Body of pancreas (tissue), 4 donors: ENCODE measurements around the gene RBM10.

Source experiments
- POLR2A ChIP-seq, 3 donors: fragments of 450-650 bp; IDR thresholded peaks; one replicate each; pipeline ENCODE4 v1.6.1; 2016; ENCODE audit warnings: antibody characterized with exemption in 3 of 3, mild to moderate bottlenecking in 2 of 3
- TF ChIP-seq, protein P1 (sequence below), 7 experiments: fragments of 450-650 bp in 4 of 7; fragments of 200-600 bp in 3 of 7; sonication (generic) in 3 of 7; IDR thresholded peaks; one replicate each; pipeline ENCODE4 v1.5.1; 2016 to 2019; ENCODE audit warnings: antibody characterized with exemption in 7 of 7

DNA sequence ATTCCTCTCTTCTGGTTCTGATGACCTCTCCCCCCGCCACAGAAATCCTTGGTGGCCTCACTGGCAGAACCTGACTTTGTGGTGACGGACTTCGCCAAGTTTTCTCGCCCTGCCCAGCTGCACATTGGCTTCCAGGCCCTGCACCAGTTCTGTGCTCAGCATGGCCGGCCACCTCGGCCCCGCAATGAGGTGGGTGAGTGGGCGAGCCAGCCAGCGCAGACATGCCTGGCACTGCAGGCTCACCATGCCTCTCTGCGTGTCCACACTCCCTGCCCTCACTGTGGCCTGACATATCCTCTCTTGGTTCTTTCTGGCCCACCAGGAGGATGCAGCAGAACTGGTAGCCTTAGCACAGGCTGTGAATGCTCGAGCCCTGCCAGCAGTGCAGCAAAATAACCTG, 57.3 kb downstream of the RBM10 start:
- TF ChIP-seq, protein P1, sequence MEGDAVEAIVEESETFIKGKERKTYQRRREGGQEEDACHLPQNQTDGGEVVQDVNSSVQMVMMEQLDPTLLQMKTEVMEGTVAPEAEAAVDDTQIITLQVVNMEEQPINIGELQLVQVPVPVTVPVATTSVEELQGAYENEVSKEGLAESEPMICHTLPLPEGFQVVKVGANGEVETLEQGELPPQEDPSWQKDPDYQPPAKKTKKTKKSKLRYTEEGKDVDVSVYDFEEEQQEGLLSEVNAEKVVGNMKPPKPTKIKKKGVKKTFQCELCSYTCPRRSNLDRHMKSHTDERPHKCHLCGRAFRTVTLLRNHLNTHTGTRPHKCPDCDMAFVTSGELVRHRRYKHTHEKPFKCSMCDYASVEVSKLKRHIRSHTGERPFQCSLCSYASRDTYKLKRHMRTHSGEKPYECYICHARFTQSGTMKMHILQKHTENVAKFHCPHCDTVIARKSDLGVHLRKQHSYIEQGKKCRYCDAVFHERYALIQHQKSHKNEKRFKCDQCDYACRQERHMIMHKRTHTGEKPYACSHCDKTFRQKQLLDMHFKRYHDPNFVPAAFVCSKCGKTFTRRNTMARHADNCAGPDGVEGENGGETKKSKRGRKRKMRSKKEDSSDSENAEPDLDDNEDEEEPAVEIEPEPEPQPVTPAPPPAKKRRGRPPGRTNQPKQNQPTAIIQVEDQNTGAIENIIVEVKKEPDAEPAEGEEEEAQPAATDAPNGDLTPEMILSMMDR (IDR thresholded peaks at IDR 0.05), result no peak
- no peak for TF ChIP-seq POLR2A (IDR thresholded peaks at IDR 0.05)
